GM19372 (cell line): Measurements from ENCODE around the gene WDR31.
"Not testable (repeated sequence)": the region's sequence is repeated elsewhere in the genome, so short reads cannot be mapped to it uniquely, and the experiment has no call there.

Source experiments
- ATAC-seq: cut with Tn5 transposase; IDR thresholded peaks from one replicate; pipeline ENCODE4 v1.9.1; 2021; ENCODE audit warnings: mild to moderate bottlenecking, low read depth, moderate library complexity; ENCODE audit not compliant: unreplicated experiment

The WDR31 gene

GRCh38 chr9:113368982-113369854 is 29.1 kb upstream of the WDR31 start:
- ATAC-seq, result no peak

- no peak for ATAC-seq
Observed at GRCh38 chr9:113368348-113368981, 28.4 kb upstream of the WDR31 start.

GRCh38 chr9:113365652-113366051 is 25.6 kb upstream of the WDR31 start:
- not testable (repeated sequence) for ATAC-seq

- ATAC-seq, result no peak
Observed at GRCh38 chr9:113364951-113365350, 24.9 kb upstream of the WDR31 start.

- no peak for ATAC-seq
Observed at GRCh38 chr9:113363336-113363735, 23.3 kb upstream of the WDR31 start.

- no peak for ATAC-seq
Observed at GRCh38 chr9:113361304-113362018, 21.4 kb upstream of the WDR31 start.

GRCh38 chr9:113360242-113360842 is 20.3 kb upstream of the WDR31 start:
- ATAC-seq, result no peak

- no peak for ATAC-seq
Observed at GRCh38 chr9:113359385-113359784, 19.3 kb upstream of the WDR31 start.

GRCh38 chr9:113356686-113357292 is 16.7 kb upstream of the WDR31 start:
- ATAC-seq, result no peak

- ATAC-seq, result no peak
Observed at GRCh38 chr9:113355040-113355596, 15.0 kb upstream of the WDR31 start.

- no peak for ATAC-seq
Observed at GRCh38 chr9:113352411-113352810, 12.3 kb upstream of the WDR31 start.

- no peak for ATAC-seq
Observed at GRCh38 chr9:113352006-113352405, 11.9 kb upstream of the WDR31 start.

GRCh38 chr9:113350937-113351336 is 10.9 kb upstream of the WDR31 start:
- ATAC-seq, result no peak

GRCh38 chr9:113350107-113350661 is 10.1 kb upstream of the WDR31 start:
- ATAC-seq, result no peak

- ATAC-seq, result peak; percentile 47
Observed at GRCh38 chr9:113349445-113350094, 9.5 kb upstream of the WDR31 start, which contains the start of gene BSPRY. Gene BSPRY (plus strand): TSS chr9:113349541. CDS start chr9:113349580, 39 bp downstream.

GRCh38 chr9:113349066-113349444 is 9.0 kb upstream of the WDR31 start:
- no peak for ATAC-seq

- ATAC-seq, result no peak
Observed at GRCh38 chr9:113348437-113348836, 8.4 kb upstream of the WDR31 start.

GRCh38 chr9:113345671-113346070 is 5.6 kb upstream of the WDR31 start:
- ATAC-seq, result no peak

- ATAC-seq, result no peak
Observed at GRCh38 chr9:113345190-113345589, 5.1 kb upstream of the WDR31 start.
